Endothelial cell of umbilical vein (primary cell): Measurements from ENCODE around the gene DIP2C. TPM values are rescaled to one million over a fixed set of nuclear protein-coding genes. Genes with fewer than 3 reads are reported as not detected.

Experiments
- BruUV-seq: library from RNA; stranded (reverse); fragments of 400-500 nt; replicated peaks from 2 replicates; lab custom pipeline; 2021; lab: Mats Ljungman, UMichigan
- CTCF ChIA-PET: fragments of 300-600, 350-600 bp; sonication (Branson Sonifier 250); formaldehyde crosslinking; loops from one replicate; lab custom pipeline; 2021; ENCODE audit warnings: antibody characterized with exemption, inconsistent platforms; lab: Charles Lee
- POLR2A ChIA-PET: fragments of 300-600, 350-600 bp; sonication (Branson Sonifier 250); formaldehyde crosslinking; loops from one replicate; lab custom pipeline; 2021; ENCODE audit warnings: antibody characterized with exemption, inconsistent platforms; lab: Charles Lee
- DNase-seq: peaks from one replicate; pipeline ENCODE4 v3.0.0-alpha.2; 2011; ENCODE audit warnings: low read depth, low spot score
- FAIRE-seq: peaks from 2 replicates; lab custom pipeline; 2011; peaks lifted over from hg19 to GRCh38; lab: Jason Lieb, UNC
- H2AFZ ChIP-seq: 2 replicates; pipeline ENCODE4 v1.6.0; 2012; ENCODE audit warnings: low read depth, low read length, control low read depth, inconsistent platforms
- H3K27ac ChIP-seq: 2 replicates; pipeline ENCODE4 v1.5.1; 2011; ENCODE audit warnings: low read depth, mild to moderate bottlenecking, control low read depth, low read length, moderate library complexity; ENCODE audit not compliant: insufficient read depth
- H3K27me3 ChIP-seq, 2 experiments: 2 replicates each; pipeline versions ENCODE4 v1.6.0 to v1.6.1; 2011; ENCODE audit warnings: low read length in 2 of 2, mixed read lengths in 1 of 2; ENCODE audit not compliant: control insufficient read depth in 2 of 2, insufficient read depth in 2 of 2
- H3K36me3 ChIP-seq, 2 experiments: 2 replicates in 1 of 2; 3 replicates in 1 of 2; pipeline ENCODE4 v1.5.1; 2011; ENCODE audit warnings: low read length in 2 of 2, mild to moderate bottlenecking in 1 of 2, moderate library complexity in 1 of 2; ENCODE audit not compliant: control insufficient read depth in 2 of 2, insufficient read depth in 2 of 2; ENCODE audit errors: extremely low read depth in 1 of 2
- H3K4me1 ChIP-seq: 3 replicates; pipeline ENCODE4 v1.5.1; 2011; ENCODE audit warnings: mild to moderate bottlenecking, low read length; ENCODE audit not compliant: control insufficient read depth, insufficient read depth; ENCODE audit errors: extremely low read depth
- H3K4me2 ChIP-seq: 2 replicates; pipeline ENCODE4 v1.6.1; 2011; ENCODE audit warnings: low read length, control low read depth, mixed read lengths; ENCODE audit not compliant: insufficient read depth
- H3K4me3 ChIP-seq, 3 experiments: fragments of 200-600 bp in 1 of 3; sonication (generic), shearing (Covaris generic) in 1 of 3; replicated peaks in 1 of 3; 2 replicates each; pipeline ENCODE4 v1.5.1; 2011 to 2016; ENCODE audit warnings: control low read depth in 3 of 3, low read length in 3 of 3, mild to moderate bottlenecking in 2 of 3, inconsistent platforms in 1 of 3, low read depth in 1 of 3, moderate library complexity in 1 of 3; ENCODE audit not compliant: insufficient read depth in 1 of 3
- H3K79me2 ChIP-seq: 2 replicates; pipeline ENCODE4 v1.6.0; 2012; ENCODE audit warnings: low read length, inconsistent platforms; ENCODE audit not compliant: control insufficient read depth, insufficient read depth
- H3K9ac ChIP-seq: replicated peaks from 2 replicates; pipeline ENCODE3; 2011; ENCODE audit warnings: low read length, control low read depth; ENCODE audit not compliant: insufficient read depth; ENCODE audit errors: extremely low read depth
- H3K9me1 ChIP-seq: replicated peaks from 3 replicates; pipeline ENCODE4 v1.6.0; 2011; ENCODE audit warnings: mild to moderate bottlenecking, low read length; ENCODE audit not compliant: control insufficient read depth, insufficient read depth; ENCODE audit errors: extremely low read depth
- H3K9me3 ChIP-seq: replicated peaks from 2 replicates; pipeline ENCODE4 v1.5.1; 2012; ENCODE audit warnings: low read length, inconsistent platforms; ENCODE audit not compliant: control insufficient read depth, insufficient read depth
- H4K20me1 ChIP-seq: replicated peaks from 2 replicates; pipeline ENCODE3; 2011; ENCODE audit warnings: mild to moderate bottlenecking, low read length; ENCODE audit not compliant: control insufficient read depth, insufficient read depth; ENCODE audit errors: extremely low read depth
- EZH2 ChIP-seq: IDR thresholded peaks from 2 replicates; pipeline ENCODE4 v1.6.1; 2012; ENCODE audit warnings: borderline replicate concordance, low read depth, mild to moderate bottlenecking, moderate library complexity, low read length, inconsistent platforms; ENCODE audit not compliant: severe bottlenecking
- FOS ChIP-seq: IDR thresholded peaks from 2 replicates; pipeline ENCODE4 v1.6.1; 2011; ENCODE audit warnings: mild to moderate bottlenecking, low read length, moderate library complexity, borderline replicate concordance; ENCODE audit not compliant: insufficient read depth
- GATA2 ChIP-seq: IDR thresholded peaks from 2 replicates; pipeline ENCODE4 v1.7.0; 2011; ENCODE audit warnings: low read depth, mild to moderate bottlenecking, moderate library complexity, mixed read lengths, low read length; ENCODE audit not compliant: insufficient read length, insufficient read depth
- JUN ChIP-seq: IDR thresholded peaks from 2 replicates; pipeline ENCODE4 v1.6.1; 2011; ENCODE audit warnings: borderline replicate concordance, low read depth; ENCODE audit not compliant: insufficient read length, insufficient read depth
- MYC ChIP-seq: IDR thresholded peaks from one replicate; pipeline ENCODE4 v1.6.1; 2011; ENCODE audit warnings: mild to moderate bottlenecking, low read depth, low read length
- POLR2AphosphoS5 ChIP-seq: IDR thresholded peaks from 2 replicates; pipeline ENCODE4 v1.6.1; 2012; ENCODE audit warnings: low read depth, mild to moderate bottlenecking, control low read depth, low read length, moderate library complexity; ENCODE audit not compliant: insufficient read depth
- dilution Hi-C: fragments of 300-500 bp; cut with MboI; formaldehyde crosslinking; loops from one replicate; pipeline ENCODE4 v1.15.0; 2019; ENCODE audit warnings: low sequenced_read_pairs; ENCODE audit not compliant: extremely low pct_ligation_motif_present
- intact Hi-C: fragments of 100-400 bp; cut with micrococcal nuclease; formaldehyde crosslinking; loops from one replicate; pipeline ENCODE4 v1.10.0; 2022
- polyA plus RNA-seq, 4 experiments: library from polyadenylated mRNA; depleted of rRNA in 3 of 4; stranded (reverse) in 3 of 4; unstranded in 1 of 4; fragments of >200 nt; gene quantifications; 2 replicates each; pipeline versions ENCODE4 v1.2.1 to v1.2.3, GENCODE V29; 2011 to 2012; ENCODE audit warnings: missing spikeins in 1 of 4
- total RNA-seq: library from RNA; stranded (reverse); gene quantifications from 2 replicates; pipeline ENCODE4 v1.2.3, GENCODE V29; 2021
- TF ChIP-seq, protein P1 (sequence below): IDR thresholded peaks from 2 replicates; pipeline ENCODE4 v1.6.1; 2011; ENCODE audit not compliant: insufficient read depth, insufficient read length
- TF ChIP-seq, protein P2 (sequence below), 2 donors: IDR thresholded peaks; 1 replicate in 1 of 2; 2 replicates in 1 of 2; pipeline ENCODE4 v1.5.1; 2011; ENCODE audit warnings: low read length in 2 of 2, mild to moderate bottlenecking in 2 of 2, moderate library complexity in 2 of 2, control low read depth in 1 of 2, inconsistent platforms in 1 of 2, low read depth in 1 of 2; ENCODE audit not compliant: insufficient read depth in 1 of 2; ENCODE audit errors: extremely low read depth in 1 of 2

The DIP2C gene
- total and polyA plus RNA-seq, 2 donors (not counting 3 experiments of a cell fraction or from before 2014, with no cell fraction given): 3.6 to 10.7 TPM

DNA sequence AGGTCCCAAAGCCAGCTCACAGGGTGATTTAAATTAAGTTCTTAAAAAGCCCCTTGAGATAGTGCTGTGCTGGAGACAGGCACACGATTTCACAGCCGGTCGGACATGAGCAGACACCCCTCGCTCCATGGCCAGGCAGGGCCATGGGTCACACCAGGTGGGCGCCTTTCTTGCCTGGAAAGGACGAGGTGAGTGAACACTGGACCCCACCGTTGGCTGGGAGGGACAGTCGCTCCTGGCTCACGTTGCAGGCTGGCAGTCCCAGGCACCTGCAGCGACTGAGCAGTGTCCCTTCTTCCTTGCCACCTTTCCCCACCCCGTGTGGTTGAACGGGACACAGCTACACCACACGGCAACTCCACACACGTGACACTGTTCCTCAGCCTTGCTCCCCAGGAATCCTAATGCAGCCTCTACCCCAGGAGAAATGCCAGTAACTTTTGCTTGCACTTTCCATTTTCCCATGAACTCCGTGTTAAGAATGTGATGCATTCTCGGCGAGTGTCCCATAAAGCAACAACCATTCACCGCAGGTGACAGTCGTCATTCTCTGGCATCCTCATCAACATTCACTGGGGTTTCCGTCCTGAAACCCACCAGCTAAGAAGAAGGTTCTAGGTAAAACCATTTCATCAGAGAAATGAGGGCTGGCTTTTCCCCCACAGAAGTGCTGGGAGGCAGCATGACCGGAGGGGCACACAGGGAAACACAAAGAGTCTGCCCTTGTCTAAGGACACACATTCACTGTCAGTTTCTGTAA lies 336.8 kb downstream of the DIP2C start:
- Histone ChIP-seq H3K9me3 (no peaks in the 10 kb centered on the region), H3K27ac (no peak overlapping the region), H2AFZ (no peak overlapping the region), H3K36me3 (no peaks in the 10 kb centered on the region), H3K79me2 (no peaks in the 10 kb centered on the region), H3K9ac (no peak overlapping the region), H3K4me1 (no peaks in the 10 kb centered on the region), H4K20me1 (no peaks in the 10 kb centered on the region), H3K4me2 (no peak overlapping the region), H3K27me3 (no peaks in the 10 kb centered on the region), H3K9me1 (no peaks in the 10 kb centered on the region), H3K4me3 (no peak overlapping the region)
- POLR2A ChIA-PET: no interaction called here
- FAIRE-seq (no peak), DNase-seq (no peak)
- BruUV-seq: no TSS peak
- CTCF ChIA-PET: no interaction called here
- TF ChIP-seq MYC: no peak
- no peak for TF ChIP-seq FOS
- no peak for TF ChIP-seq EZH2
- no peak for TF ChIP-seq POLR2AphosphoS5
- TF ChIP-seq GATA2: no peak
- TF ChIP-seq JUN: no peak
- TF ChIP-seq, protein P1, sequence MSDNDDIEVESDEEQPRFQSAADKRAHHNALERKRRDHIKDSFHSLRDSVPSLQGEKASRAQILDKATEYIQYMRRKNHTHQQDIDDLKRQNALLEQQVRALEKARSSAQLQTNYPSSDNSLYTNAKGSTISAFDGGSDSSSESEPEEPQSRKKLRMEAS: no peak
- TF ChIP-seq, protein P2, sequence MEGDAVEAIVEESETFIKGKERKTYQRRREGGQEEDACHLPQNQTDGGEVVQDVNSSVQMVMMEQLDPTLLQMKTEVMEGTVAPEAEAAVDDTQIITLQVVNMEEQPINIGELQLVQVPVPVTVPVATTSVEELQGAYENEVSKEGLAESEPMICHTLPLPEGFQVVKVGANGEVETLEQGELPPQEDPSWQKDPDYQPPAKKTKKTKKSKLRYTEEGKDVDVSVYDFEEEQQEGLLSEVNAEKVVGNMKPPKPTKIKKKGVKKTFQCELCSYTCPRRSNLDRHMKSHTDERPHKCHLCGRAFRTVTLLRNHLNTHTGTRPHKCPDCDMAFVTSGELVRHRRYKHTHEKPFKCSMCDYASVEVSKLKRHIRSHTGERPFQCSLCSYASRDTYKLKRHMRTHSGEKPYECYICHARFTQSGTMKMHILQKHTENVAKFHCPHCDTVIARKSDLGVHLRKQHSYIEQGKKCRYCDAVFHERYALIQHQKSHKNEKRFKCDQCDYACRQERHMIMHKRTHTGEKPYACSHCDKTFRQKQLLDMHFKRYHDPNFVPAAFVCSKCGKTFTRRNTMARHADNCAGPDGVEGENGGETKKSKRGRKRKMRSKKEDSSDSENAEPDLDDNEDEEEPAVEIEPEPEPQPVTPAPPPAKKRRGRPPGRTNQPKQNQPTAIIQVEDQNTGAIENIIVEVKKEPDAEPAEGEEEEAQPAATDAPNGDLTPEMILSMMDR (IDR thresholded peaks at IDR 0.05; ENCODE audit: extremely low read depth in 1 of 2, insufficient read depth in 1 of 2, low read depth in 1 of 2, low read length in 2 of 2): no peak
- intact Hi-C loops: no loop called here
- dilution Hi-C loops: no loop called here
